MCF 10A (cell line): Measurements from ENCODE around the gene USP48. TPM values are rescaled to one million over a fixed set of nuclear protein-coding genes. Genes with fewer than 3 reads are reported as not detected.
"Not testable (repeated sequence)": the region's sequence is repeated elsewhere in the genome, so short reads cannot be mapped to it uniquely, and the experiment has no call there.

Experiments used
- BruUV-seq: library from RNA; stranded (reverse); fragments of 400-500 nt; replicated peaks from 2 replicates; lab custom pipeline; 2021; lab: Mats Ljungman, UMichigan
- CTCF ChIA-PET: fragments of 300-600 bp; sonication (Branson Sonifier 250); formaldehyde crosslinking; extraction: SDS; loops from one replicate; lab custom pipeline; 2021; ENCODE audit warnings: antibody characterized with exemption, inconsistent platforms; lab: Yijun Ruan, JAX
- POLR2A ChIA-PET: fragments of 300-600, 350-650 bp; sonication (Branson Sonifier 250); formaldehyde crosslinking; extraction: SDS; loops from one replicate; lab custom pipeline; 2020; ENCODE audit warnings: antibody characterized with exemption, inconsistent platforms; lab: Yijun Ruan, JAX
- DNase-seq: peaks from one replicate; pipeline ENCODE4 v3.0.0-alpha.2; 2018; ENCODE audit not compliant: unreplicated experiment
- H3K27ac Mint-ChIP-seq: one replicate; pipeline ENCODE4 v1.8.0; 2022; ENCODE audit warnings: mild to moderate bottlenecking, low read depth, mixed read lengths; ENCODE audit not compliant: unreplicated experiment
- H3K27me3 Mint-ChIP-seq: one replicate; pipeline ENCODE4 v1.8.0; 2022; ENCODE audit warnings: mixed read lengths; ENCODE audit not compliant: insufficient read depth, unreplicated experiment
- H3K36me3 Mint-ChIP-seq: one replicate; pipeline ENCODE4 v1.8.0; 2022; ENCODE audit warnings: mild to moderate bottlenecking, moderate library complexity, mixed read lengths; ENCODE audit not compliant: insufficient read depth, unreplicated experiment
- H3K4me1 Mint-ChIP-seq: one replicate; pipeline ENCODE4 v1.8.0; 2022; ENCODE audit warnings: mixed read lengths; ENCODE audit not compliant: insufficient read depth, unreplicated experiment
- H3K4me3 Mint-ChIP-seq: one replicate; pipeline ENCODE4 v1.8.0; 2022; ENCODE audit warnings: mild to moderate bottlenecking, moderate library complexity, mixed read lengths; ENCODE audit not compliant: unreplicated experiment
- H3K9me3 Mint-ChIP-seq: one replicate; pipeline ENCODE4 v1.8.0; 2022; ENCODE audit warnings: mixed read lengths; ENCODE audit not compliant: unreplicated experiment
- CTCF ChIP-seq: fragments of 200-600 bp; IDR thresholded peaks from one replicate; pipeline ENCODE4 v1.8.0; 2022; ENCODE audit warnings: antibody characterized with exemption, mild to moderate bottlenecking; ENCODE audit not compliant: unreplicated experiment
- intact Hi-C: fragments of 100-400 bp; cut with micrococcal nuclease; formaldehyde crosslinking; loops from 2 replicates; pipeline ENCODE4 v1.14.1; 2022
- total RNA-seq: library from RNA; stranded (reverse); gene quantifications from 2 replicates; pipeline ENCODE4 v1.2.3, GENCODE V29; 2022

Gene USP48
- total RNA-seq, 1 experiment from 2014 or later = 64.8 TPM

DNA sequence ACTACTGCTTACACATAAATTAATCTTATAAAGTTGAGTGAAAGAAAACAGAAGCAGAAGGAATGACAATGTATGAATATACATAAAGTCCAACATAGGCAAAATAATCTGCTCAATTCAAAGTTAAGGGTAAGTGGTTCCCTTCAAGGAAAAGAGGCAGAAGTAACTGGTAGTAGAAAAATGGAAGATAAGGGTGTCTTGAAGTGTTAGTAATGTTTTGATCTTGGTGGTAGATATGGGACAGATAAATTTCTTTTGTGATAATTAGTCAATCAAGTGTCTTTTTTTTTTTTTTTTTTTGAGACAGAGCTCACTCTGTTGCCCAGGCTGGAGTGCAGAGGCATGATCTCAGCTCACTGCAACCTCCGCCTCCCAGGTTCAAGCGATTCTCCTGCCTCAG, 12.7 kb downstream of the USP48 start:
- intact Hi-C loops = no loop called here
- no peak overlapping the region for H3K4me3 Mint-ChIP-seq
- no peaks in the 10 kb centered on the region for H3K9me3 Mint-ChIP-seq
- H3K27me3 Mint-ChIP-seq = no peaks in the 10 kb centered on the region
- TF ChIP-seq CTCF = no peak
- peaks cover 7% of the 10 kb centered on the region for H3K36me3 Mint-ChIP-seq
- POLR2A ChIA-PET = interaction anchor here (1.5 kb wide), 1 partner anchor 12 kb away, joined by 16 read pairs; the partner anchor contains the start of gene USP48
- H3K27ac Mint-ChIP-seq = no peak overlapping the region
- CTCF ChIA-PET = interaction anchor here (1.0 kb wide), 1 partner anchor 13 kb away, joined by 3 read pairs; the partner anchor contains the start of gene USP48
- peaks cover 27% of the 10 kb centered on the region for H3K4me1 Mint-ChIP-seq
- BruUV-seq = no TSS peak
- DNase-seq = no peak

- intact Hi-C loops, H3K27ac Mint-ChIP-seq, H3K27me3 Mint-ChIP-seq, H3K9me3 Mint-ChIP-seq, DNase-seq, H3K4me3 Mint-ChIP-seq, H3K36me3 Mint-ChIP-seq, BruUV-seq: not testable (repeated sequence)
- ChIA-PET CTCF (interaction anchor here (0.7 to 1.8 kb wide), 2 partner anchors 15 to 196 kb away, joined by 3 to 5 read pairs; no protein-coding TSS in a partner anchor), POLR2A (interaction anchor here (0.6 to 1.8 kb wide), 3 partner anchors 16 to 781 kb away, joined by 3 to 14 read pairs (median 5); partner anchors contain the start of gene USP48)
- H3K4me1 Mint-ChIP-seq = peaks cover 39% of the 10 kb centered on the region
Measured at GRCh38 chr1:21767106-21767505, 15.8 kb downstream of the USP48 start.

DNA sequence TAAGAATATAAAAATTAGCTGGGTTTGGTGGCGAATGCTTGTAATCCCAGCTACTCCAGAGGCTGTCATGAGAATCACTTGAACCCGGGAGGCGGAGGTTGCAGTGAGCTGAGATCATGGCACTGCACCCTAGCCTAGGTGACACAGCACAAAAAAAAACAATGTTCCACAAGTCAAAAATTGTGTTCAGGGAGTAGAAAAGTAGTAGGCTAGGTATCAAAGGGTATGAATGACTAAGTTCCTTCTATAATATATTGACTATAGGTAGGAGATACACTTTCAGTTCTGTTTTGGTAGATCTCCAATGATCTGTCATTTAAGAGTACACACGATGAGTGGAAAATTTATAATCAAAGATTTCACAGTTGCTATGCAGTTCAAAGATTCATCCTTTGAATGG, 16.7 kb downstream of the USP48 start:
- intact Hi-C loops = no loop called here
- H3K4me1 Mint-ChIP-seq = peaks cover 39% of the 10 kb centered on the region
- ChIA-PET CTCF (interaction anchor here (1.8 kb wide), 1 partner anchor 16 kb away, joined by 5 read pairs; no protein-coding TSS in a partner anchor), POLR2A (interaction anchor here (0.6 to 1.8 kb wide), 3 partner anchors 17 to 259 kb away, joined by 3 to 14 read pairs (median 4); partner anchors contain the start of gene USP48)
- no peak overlapping the region for H3K4me3 Mint-ChIP-seq
- H3K36me3 Mint-ChIP-seq = peaks cover 7% of the 10 kb centered on the region
- peak overlapping the region; percentile 80 for H3K27ac Mint-ChIP-seq
- no TSS peak for BruUV-seq
- no peak for DNase-seq
- H3K9me3 Mint-ChIP-seq = no peaks in the 10 kb centered on the region
- no peaks in the 10 kb centered on the region for H3K27me3 Mint-ChIP-seq
- no peak for TF ChIP-seq CTCF

DNA sequence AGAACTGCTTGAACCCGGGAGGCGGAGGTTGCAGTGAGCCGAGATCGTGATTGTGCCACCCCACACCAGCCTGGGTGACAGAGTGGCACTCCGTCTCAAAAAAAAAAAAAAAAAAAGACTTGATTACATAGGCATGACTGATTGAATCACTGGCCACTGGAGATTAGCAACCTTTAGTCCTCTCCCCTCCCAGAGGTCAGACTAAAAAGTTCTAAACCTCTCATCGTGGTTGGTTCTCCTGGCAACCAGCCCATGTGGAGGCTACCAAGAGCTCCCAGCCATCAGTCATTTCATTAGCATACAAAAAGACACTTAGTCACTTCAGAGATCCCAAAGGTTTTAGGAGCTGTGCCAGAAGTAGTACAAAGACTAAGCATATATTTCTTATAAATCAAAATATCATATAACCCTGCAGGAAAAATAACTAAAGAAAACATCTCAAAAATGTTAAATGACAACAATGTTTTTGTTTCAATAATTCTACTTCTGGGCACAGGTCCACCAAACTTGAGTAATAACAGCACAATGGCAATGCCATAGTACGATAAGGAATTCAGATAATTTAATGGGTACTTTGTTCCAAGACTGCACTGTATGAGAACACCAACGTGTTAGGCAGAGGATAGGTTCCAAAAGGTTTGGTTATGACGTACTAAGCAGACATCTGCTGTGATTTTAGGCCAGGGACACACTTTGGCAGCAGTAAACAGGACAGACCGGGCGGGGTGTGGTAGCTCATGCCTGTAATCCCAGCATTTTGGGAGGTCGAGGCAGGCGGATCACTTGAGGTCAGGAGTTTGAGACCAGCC, 18.1 kb downstream of the USP48 start:
- Mint-ChIP-seq H3K4me3 (peak overlapping the region; percentile 48), H3K4me1 (peaks cover 33% of the 10 kb centered on the region), H3K9me3 (no peaks in the 10 kb centered on the region), H3K27ac (peak overlapping the region; percentile 80), H3K36me3 (peaks cover 7% of the 10 kb centered on the region), H3K27me3 (no peaks in the 10 kb centered on the region)
- intact Hi-C loops = no loop called here
- POLR2A ChIA-PET = interaction anchor here (0.6 to 5.1 kb wide), 14 partner anchors 9 to 1427 kb away, joined by 3 to 63 read pairs (median 4); partner anchors contain the start of genes CDC42 and USP48
- DNase-seq = peak; percentile 96
- CTCF ChIA-PET = interaction anchor here (0.7 to 1.8 kb wide), 4 partner anchors 17 to 216 kb away, joined by 3 to 5 read pairs (median 4); no protein-coding TSS in a partner anchor
- BruUV-seq = no TSS peak
- no peak for TF ChIP-seq CTCF
